ENCODE results near the gene KIAA0586.
A peak's percentile ranks its signal among the peaks of the same experiment; 100 is the strongest.
"Not testable (repeated sequence)": the region's sequence is repeated elsewhere in the genome, so short reads cannot be mapped to it uniquely, and the experiment has no call there.

Gene KIAA0586

GRCh38 chr14:58547649-58548048 is 120.1 kb downstream of the KIAA0586 start:
- no peak for DNase-seq (ENCODE audit: low read depth, low spot score)

GRCh38 chr14:58549105-58549757 is 121.7 kb downstream of the KIAA0586 start:
- no peak for DNase-seq (ENCODE audit: low read depth, low spot score)

DNA sequence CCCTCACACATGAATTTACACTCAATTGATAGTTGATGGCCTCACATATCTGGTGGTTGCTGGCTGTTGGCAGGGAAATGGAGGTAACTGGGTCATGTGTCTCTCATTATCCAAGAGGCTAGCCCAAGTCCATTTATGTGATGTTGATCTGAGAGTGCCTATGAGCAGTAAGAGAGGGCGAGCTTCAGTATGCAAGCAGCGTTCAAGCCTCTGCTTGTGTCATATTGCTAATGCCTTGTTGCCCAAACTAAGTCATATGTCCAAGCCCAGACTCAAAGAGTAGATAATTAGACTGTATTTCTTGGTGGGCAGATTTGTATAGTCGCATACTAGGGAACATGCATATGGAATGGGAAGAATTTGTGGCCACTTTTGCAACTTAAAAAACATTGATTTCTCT is 126.4 kb downstream of the KIAA0586 start:
- DNase-seq (ENCODE audit: low read depth, low spot score), result no peak

DNA sequence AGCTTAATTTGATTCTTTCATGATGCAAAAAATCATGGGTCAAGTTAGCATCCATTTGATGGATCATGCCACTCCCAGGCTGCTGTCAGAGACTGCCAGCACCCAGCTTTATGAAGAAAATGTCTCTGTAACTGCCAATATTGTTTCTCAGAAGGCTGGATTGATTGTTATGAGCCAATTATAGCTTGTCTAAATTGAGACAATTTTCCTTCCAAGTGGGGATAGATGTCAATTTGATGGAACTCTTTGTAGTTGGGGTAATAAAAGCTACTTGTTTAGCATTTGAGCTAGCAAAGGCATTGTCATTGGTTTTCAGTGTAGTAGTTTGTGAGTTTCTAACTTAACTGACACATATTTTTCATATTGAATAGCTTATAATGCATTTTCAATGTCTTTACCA is 128.1 kb downstream of the KIAA0586 start:
- DNase-seq (ENCODE audit: low read depth, low spot score), result no peak

GRCh38 chr14:58557242-58557641 is 129.7 kb downstream of the KIAA0586 start:
- DNase-seq (ENCODE audit: low read depth, low spot score), result peak; percentile 26

DNA sequence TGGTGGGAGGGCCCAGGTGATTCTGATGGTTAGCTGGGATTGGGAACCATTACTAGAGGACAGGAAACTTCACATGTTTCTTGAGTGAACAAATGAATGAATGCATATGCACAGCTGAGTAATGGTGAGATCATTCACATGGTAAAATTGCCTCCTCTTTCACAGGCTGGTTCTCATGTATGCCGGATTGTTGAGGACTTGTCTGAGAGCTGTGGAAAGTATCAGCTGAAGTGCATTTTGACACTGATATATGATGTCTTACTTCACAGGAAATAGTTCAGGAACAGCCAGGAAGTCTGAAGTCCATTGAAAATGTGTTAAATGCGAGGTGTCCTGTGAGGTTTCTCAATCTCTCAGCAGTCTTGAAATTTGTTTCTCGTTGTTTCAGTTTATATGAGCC is 132.7 kb downstream of the KIAA0586 start:
- no peak for DNase-seq (ENCODE audit: low read depth, low spot score)

DNA sequence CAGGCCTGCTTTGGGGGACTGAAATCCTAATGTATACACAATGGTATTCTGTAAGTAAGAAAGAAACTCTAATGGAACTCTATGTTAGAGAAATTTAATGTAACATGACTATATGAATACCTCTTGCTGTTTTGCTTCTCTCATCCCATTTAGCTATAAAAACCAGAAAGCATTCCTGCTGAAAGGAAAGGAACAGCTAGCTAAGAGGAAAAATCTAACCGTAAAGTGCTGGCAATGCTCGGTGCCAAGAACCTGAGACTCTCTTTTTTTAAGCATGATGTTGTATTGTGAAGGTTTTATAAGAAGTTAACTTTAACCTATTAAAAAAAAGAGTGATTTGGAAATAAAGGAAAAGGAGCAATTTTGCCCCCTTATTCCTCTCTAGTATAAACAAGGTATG is 134.6 kb downstream of the KIAA0586 start:
- no peak for DNase-seq (ENCODE audit: low read depth, low spot score)

- no peak for DNase-seq (ENCODE audit: low read depth, low spot score)
Observed at GRCh38 chr14:58563978-58564377, 136.5 kb downstream of the KIAA0586 start.

DNA sequence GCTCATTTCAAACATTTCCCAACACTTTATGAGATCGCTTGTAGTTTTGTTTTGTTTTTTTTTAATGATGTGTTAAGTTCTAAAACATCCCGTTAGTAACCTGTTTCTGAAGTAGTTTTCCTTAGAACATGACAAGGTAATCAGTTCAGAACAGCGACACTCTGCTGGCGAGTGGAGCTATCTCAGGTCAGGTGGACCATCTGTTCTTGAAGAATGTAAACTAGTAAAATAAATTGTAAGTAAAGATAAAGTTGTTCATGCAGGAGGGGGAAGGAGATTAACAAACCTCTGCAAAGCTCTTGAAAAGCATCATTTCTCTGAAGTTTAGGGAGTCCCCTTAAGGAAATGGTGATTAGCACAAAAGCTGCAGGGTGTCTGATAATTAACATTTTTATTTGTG is 138.3 kb downstream of the KIAA0586 start:
- no peak for DNase-seq (ENCODE audit: low read depth, low spot score)

- no peak for DNase-seq (ENCODE audit: low read depth, low spot score)
Observed at GRCh38 chr14:58566979-58567378, 139.5 kb downstream of the KIAA0586 start.

GRCh38 chr14:58568322-58568721 is 140.8 kb downstream of the KIAA0586 start:
- no peak for DNase-seq (ENCODE audit: low read depth, low spot score)

DNA sequence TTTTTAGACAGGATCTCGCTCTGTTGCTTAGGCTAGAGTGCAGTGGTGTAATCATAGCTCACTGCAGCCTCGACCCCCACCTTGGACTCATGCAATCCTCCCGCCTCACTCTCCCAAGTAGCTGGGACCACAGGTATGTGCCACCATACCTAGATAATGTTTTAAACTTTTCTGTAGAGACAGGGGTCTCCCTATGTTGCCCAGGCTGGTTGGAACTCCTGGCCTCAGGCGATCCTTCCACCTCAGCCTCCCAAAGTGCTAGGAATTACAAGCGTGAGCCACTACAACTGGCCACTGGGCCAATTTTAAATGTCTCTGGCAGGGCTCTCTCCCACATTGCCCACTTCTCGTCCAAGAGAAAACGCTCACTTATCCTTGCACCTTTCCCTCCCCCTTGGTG is 143.7 kb downstream of the KIAA0586 start:
- no peak for DNase-seq (ENCODE audit: low read depth, low spot score)

DNA sequence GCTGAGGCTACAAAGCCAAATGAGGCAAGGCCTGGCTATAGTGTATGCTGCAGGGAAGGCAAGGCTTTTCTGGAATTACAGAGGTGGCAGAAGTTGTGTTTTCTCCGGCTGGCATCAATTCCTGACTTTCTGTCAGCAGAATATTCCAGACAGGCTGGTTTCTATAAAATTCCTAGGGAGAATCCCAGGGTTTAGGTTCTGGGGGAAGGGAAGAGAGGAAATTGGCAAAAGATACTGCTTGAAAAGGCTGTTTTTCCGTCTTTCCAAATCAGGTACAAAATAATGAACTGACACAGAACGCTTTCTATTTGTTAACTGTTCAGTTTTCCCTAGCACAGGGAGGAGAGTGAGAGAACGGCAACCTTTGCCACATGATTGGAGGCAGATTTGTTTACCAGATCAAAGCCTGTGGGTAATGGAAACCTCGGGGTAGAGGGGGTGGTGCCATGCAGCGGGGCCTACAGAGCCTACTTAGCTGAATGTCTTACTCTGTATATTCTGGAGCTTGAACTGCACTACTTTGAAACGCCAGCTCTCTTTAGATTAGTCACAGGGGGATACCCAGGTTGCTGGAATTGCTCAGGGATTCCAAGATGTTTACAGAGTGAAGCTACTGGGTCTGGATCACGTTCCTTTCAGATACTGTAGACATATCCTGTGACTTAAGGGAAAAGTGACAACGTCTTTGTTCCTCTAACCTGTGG is 144.4 kb downstream of the KIAA0586 start:
- peak; percentile 53 for DNase-seq (ENCODE audit: low read depth, low spot score)

- DNase-seq (ENCODE audit: low read depth, low spot score), result no peak
Observed at GRCh38 chr14:58572473-58572853, 144.9 kb downstream of the KIAA0586 start.

GRCh38 chr14:58572863-58573262 is 145.3 kb downstream of the KIAA0586 start:
- DNase-seq (ENCODE audit: low read depth, low spot score), result no peak

- DNase-seq (ENCODE audit: low read depth, low spot score), result no peak
Observed at GRCh38 chr14:58574623-58575022, 147.1 kb downstream of the KIAA0586 start.

DNA sequence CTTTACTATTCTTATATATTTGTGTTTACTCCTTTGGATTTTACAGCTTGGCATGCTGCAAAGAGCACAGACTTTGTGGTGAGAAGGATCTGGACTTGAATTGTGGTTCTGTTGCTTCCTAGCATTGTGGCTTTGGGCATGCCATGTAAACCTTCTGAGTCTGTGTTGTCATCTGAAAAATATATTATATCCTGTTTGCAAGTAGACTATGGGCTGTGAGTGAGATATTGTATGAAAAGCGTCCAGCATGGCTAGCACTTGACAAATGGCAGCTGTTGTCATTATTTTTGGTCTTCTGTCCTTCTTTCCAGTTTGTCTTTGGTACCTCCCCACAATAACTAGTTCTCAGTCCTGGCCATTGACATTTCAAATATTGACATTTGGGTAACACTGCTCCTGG is 148.4 kb downstream of the KIAA0586 start:
- DNase-seq (ENCODE audit: low read depth, low spot score), result no peak

GRCh38 chr14:58580035-58580434 is 152.5 kb downstream of the KIAA0586 start:
- DNase-seq (ENCODE audit: low read depth, low spot score), result not testable (repeated sequence)

DNA sequence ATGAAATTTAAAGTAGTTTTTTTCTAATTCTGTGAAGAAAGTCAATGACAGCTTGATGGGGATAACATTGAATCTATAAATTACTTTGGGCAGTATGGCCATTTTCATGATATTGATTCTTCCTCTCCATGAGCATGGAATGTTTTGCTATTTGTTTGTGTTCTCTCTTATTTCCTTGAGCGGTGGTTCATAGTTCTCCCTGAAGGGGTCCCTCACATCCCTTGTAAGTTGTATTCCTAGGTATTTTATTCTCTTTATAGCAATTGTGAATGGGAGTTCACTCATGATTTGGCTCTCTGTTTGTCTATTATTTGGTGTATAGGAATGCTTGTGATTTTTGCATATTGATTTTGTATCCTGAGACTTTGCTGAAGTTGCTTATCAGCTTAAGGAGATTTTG is 153.9 kb downstream of the KIAA0586 start:
- not testable (repeated sequence) for DNase-seq (ENCODE audit: low read depth, low spot score)

DNA sequence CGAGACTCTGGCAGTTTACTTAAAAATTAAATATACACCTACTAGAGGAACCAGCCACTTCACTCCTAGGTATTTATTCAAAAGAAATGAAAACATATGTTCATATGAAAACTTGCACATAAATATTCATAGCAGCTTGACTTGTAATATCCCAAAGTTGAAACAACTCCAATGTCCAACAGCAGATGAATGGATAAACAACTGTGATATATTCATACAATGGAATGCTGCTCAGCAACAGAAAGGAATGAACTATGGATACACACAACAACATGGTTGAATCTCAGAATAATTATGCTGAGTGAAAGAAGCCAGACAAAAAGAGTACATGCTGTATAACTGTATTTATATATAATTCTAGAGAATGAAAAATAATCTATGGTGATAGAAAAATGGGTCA is 156.9 kb downstream of the KIAA0586 start:
- DNase-seq (ENCODE audit: low read depth, low spot score), result no peak

DNA sequence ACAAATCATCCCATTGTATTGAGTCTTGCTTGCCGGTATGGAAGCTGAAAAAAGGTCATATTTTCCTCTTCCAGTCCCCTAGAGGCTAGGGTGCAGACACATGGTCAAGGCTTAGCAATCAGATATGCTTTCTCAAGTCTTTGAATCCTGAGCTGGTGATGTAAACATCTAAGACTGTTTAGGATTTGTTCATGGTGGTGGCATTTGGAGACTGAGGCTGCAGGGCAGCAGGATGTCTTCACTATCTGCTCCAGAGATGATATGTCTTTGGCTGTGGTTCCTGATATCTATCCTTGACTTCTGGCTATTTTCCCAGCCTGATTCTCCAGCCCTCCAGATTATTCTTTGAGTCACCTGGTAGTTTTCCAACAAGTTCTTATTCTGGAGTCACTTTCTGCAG is 159.8 kb downstream of the KIAA0586 start:
- DNase-seq (ENCODE audit: low read depth, low spot score), result no peak

DNA sequence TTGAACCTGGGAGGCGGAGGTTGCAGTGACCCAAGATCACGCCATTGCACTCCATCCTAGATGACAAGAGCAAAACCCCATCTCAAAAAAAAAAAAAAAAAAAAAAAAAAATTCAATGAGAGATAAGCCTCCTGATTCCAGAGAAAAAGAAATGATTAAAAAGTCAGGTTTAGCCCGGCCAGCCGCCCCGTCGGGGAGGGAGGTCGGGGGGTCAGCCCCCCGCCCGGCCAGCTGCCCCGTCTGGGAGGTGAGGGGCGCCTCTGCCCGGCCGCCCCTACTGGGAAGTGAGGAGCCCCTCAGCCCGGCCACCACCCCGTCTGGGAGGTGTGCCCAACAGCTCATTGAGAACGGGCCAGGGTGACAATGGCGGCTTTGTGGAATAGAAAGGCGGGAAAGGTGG is 160.8 kb downstream of the KIAA0586 start:
- DNase-seq (ENCODE audit: low read depth, low spot score), result not testable (repeated sequence)

GRCh38 chr14:58593977-58594376 is 166.5 kb downstream of the KIAA0586 start:
- no peak for DNase-seq (ENCODE audit: low read depth, low spot score)

DNA sequence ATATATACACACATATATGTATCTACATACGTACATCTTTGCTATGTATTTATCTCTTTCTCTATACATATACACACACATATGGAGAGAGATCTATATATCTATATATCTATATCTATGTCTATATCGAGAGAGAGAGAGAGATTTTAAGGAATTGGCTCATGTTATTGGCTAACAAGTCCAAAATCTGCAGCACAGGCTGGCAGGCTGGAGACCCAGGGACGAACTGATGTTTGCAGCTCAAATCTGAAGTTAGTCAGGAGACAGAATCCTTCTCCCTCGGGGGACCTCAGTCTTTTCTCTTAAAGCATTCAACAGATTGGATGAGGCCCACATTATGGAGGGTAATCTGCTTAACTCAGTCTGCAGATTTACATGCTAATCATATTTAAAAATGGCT is 169.5 kb downstream of the KIAA0586 start:
- no peak for DNase-seq (ENCODE audit: low read depth, low spot score)
